ENCODE measurements around the gene STK16.
A peak's percentile ranks its signal among the peaks of the same experiment; 100 is the strongest.

STK16 gene

DNA sequence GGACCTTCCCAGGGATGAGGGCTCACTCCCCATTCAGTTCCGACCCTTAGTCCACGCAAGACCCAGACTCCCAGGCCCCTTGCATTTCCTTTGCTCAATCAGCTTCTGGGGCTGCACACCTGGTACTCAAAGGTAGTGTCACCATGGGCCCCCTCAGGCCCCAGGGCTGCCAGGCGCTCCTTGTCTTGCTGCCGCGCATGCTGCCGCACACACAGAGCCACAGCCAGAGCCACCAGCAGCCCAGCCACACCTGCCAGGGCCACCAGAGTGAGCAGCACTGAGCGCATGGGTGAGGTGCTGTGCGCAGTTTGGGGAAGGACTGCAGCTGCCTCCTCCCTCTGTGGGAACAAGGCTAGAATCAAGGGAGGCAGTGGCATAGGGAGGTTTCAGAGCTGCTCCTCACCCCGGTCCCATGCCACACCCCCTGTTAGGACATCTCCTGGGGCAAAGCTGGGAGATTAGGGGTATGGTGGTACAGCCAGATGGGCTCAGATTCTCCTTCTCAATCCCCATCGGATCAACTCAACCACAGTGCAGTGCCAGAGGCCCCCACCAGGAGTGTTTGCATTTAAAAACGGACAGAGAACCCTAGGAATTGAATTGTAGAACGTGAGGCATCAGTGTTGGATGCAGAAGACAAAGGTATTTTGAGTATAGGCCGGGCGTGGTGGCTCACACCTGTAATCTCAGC is 52.6 kb downstream of the STK16 start:
- no peak for DNase-seq (ENCODE audit: extremely low read depth, low read depth)
- TF ChIP-seq, protein P1, sequence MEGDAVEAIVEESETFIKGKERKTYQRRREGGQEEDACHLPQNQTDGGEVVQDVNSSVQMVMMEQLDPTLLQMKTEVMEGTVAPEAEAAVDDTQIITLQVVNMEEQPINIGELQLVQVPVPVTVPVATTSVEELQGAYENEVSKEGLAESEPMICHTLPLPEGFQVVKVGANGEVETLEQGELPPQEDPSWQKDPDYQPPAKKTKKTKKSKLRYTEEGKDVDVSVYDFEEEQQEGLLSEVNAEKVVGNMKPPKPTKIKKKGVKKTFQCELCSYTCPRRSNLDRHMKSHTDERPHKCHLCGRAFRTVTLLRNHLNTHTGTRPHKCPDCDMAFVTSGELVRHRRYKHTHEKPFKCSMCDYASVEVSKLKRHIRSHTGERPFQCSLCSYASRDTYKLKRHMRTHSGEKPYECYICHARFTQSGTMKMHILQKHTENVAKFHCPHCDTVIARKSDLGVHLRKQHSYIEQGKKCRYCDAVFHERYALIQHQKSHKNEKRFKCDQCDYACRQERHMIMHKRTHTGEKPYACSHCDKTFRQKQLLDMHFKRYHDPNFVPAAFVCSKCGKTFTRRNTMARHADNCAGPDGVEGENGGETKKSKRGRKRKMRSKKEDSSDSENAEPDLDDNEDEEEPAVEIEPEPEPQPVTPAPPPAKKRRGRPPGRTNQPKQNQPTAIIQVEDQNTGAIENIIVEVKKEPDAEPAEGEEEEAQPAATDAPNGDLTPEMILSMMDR (IDR thresholded peaks at IDR 0.05; ENCODE audit: low read depth, low read length) = no peak; the same call in 1 of the 2 replicates

- DNase-seq (ENCODE audit: extremely low read depth, low read depth) = peak; percentile 34
Observed at GRCh38 chr2:219298759-219299371, 53.6 kb downstream of the STK16 start.

GRCh38 chr2:219299372-219299760 is 54.1 kb downstream of the STK16 start:
- DNase-seq (ENCODE audit: extremely low read depth, low read depth) = no peak
- TF ChIP-seq, protein P1 (IDR thresholded peaks at IDR 0.05; ENCODE audit: low read depth, low read length) = no peak

More at GRCh38 chr2:219298759-219299371, 53.6 kb downstream of the STK16 start:
- TF ChIP-seq, protein P1 (IDR thresholded peaks at IDR 0.05; ENCODE audit: low read depth, low read length) = peak; percentile 98

Data from AG09319 (cell line).